Endothelial cell of umbilical vein (primary cell): ENCODE measurements around the gene SSBP3. TPM values are rescaled to one million over a fixed set of nuclear protein-coding genes. Genes with fewer than 3 reads are reported as not detected.
"Not testable (repeated sequence)": the region's sequence is repeated elsewhere in the genome, so short reads cannot be mapped to it uniquely, and the experiment has no call there.

Experiments
- BruUV-seq: library from RNA; stranded (reverse); fragments of 400-500 nt; replicated peaks from 2 replicates; lab custom pipeline; 2021; lab: Mats Ljungman, UMichigan
- CTCF ChIA-PET: fragments of 300-600, 350-600 bp; sonication (Branson Sonifier 250); formaldehyde crosslinking; loops from one replicate; lab custom pipeline; 2021; ENCODE audit warnings: antibody characterized with exemption, inconsistent platforms; lab: Charles Lee
- POLR2A ChIA-PET: fragments of 300-600, 350-600 bp; sonication (Branson Sonifier 250); formaldehyde crosslinking; loops from one replicate; lab custom pipeline; 2021; ENCODE audit warnings: antibody characterized with exemption, inconsistent platforms; lab: Charles Lee
- DNase-seq: peaks from one replicate; pipeline ENCODE4 v3.0.0-alpha.2; 2011; ENCODE audit warnings: low read depth, low spot score
- FAIRE-seq: peaks from 2 replicates; lab custom pipeline; 2011; peaks lifted over from hg19 to GRCh38; lab: Jason Lieb, UNC
- H2AFZ ChIP-seq: 2 replicates; pipeline ENCODE4 v1.6.0; 2012; ENCODE audit warnings: low read depth, low read length, control low read depth, inconsistent platforms
- H3K27ac ChIP-seq: 2 replicates; pipeline ENCODE4 v1.5.1; 2011; ENCODE audit warnings: low read depth, mild to moderate bottlenecking, control low read depth, low read length, moderate library complexity; ENCODE audit not compliant: insufficient read depth
- H3K27me3 ChIP-seq, 2 experiments: 2 replicates each; pipeline versions ENCODE4 v1.6.0 to v1.6.1; 2011; ENCODE audit warnings: low read length in 2 of 2, mixed read lengths in 1 of 2; ENCODE audit not compliant: control insufficient read depth in 2 of 2, insufficient read depth in 2 of 2
- H3K36me3 ChIP-seq, 2 experiments: 2 replicates in 1 of 2; 3 replicates in 1 of 2; pipeline ENCODE4 v1.5.1; 2011; ENCODE audit warnings: low read length in 2 of 2, mild to moderate bottlenecking in 1 of 2, moderate library complexity in 1 of 2; ENCODE audit not compliant: control insufficient read depth in 2 of 2, insufficient read depth in 2 of 2; ENCODE audit errors: extremely low read depth in 1 of 2
- H3K4me1 ChIP-seq: 3 replicates; pipeline ENCODE4 v1.5.1; 2011; ENCODE audit warnings: mild to moderate bottlenecking, low read length; ENCODE audit not compliant: control insufficient read depth, insufficient read depth; ENCODE audit errors: extremely low read depth
- H3K4me2 ChIP-seq: 2 replicates; pipeline ENCODE4 v1.6.1; 2011; ENCODE audit warnings: low read length, control low read depth, mixed read lengths; ENCODE audit not compliant: insufficient read depth
- H3K4me3 ChIP-seq, 3 experiments: fragments of 200-600 bp in 1 of 3; sonication (generic), shearing (Covaris generic) in 1 of 3; replicated peaks in 1 of 3; 2 replicates each; pipeline ENCODE4 v1.5.1; 2011 to 2016; ENCODE audit warnings: control low read depth in 3 of 3, low read length in 3 of 3, mild to moderate bottlenecking in 2 of 3, inconsistent platforms in 1 of 3, low read depth in 1 of 3, moderate library complexity in 1 of 3; ENCODE audit not compliant: insufficient read depth in 1 of 3
- H3K79me2 ChIP-seq: 2 replicates; pipeline ENCODE4 v1.6.0; 2012; ENCODE audit warnings: low read length, inconsistent platforms; ENCODE audit not compliant: control insufficient read depth, insufficient read depth
- H3K9ac ChIP-seq: replicated peaks from 2 replicates; pipeline ENCODE3; 2011; ENCODE audit warnings: low read length, control low read depth; ENCODE audit not compliant: insufficient read depth; ENCODE audit errors: extremely low read depth
- H3K9me1 ChIP-seq: replicated peaks from 3 replicates; pipeline ENCODE4 v1.6.0; 2011; ENCODE audit warnings: mild to moderate bottlenecking, low read length; ENCODE audit not compliant: control insufficient read depth, insufficient read depth; ENCODE audit errors: extremely low read depth
- H3K9me3 ChIP-seq: replicated peaks from 2 replicates; pipeline ENCODE4 v1.5.1; 2012; ENCODE audit warnings: low read length, inconsistent platforms; ENCODE audit not compliant: control insufficient read depth, insufficient read depth
- H4K20me1 ChIP-seq: replicated peaks from 2 replicates; pipeline ENCODE3; 2011; ENCODE audit warnings: mild to moderate bottlenecking, low read length; ENCODE audit not compliant: control insufficient read depth, insufficient read depth; ENCODE audit errors: extremely low read depth
- CTCF ChIP-seq, 2 donors: IDR thresholded peaks; 1 replicate in 1 of 2; 2 replicates in 1 of 2; pipeline ENCODE4 v1.5.1; 2011; ENCODE audit warnings: low read length in 2 of 2, mild to moderate bottlenecking in 2 of 2, moderate library complexity in 2 of 2, control low read depth in 1 of 2, inconsistent platforms in 1 of 2, low read depth in 1 of 2; ENCODE audit not compliant: insufficient read depth in 1 of 2; ENCODE audit errors: extremely low read depth in 1 of 2
- EZH2 ChIP-seq: IDR thresholded peaks from 2 replicates; pipeline ENCODE4 v1.6.1; 2012; ENCODE audit warnings: borderline replicate concordance, low read depth, mild to moderate bottlenecking, moderate library complexity, low read length, inconsistent platforms; ENCODE audit not compliant: severe bottlenecking
- FOS ChIP-seq: IDR thresholded peaks from 2 replicates; pipeline ENCODE4 v1.6.1; 2011; ENCODE audit warnings: mild to moderate bottlenecking, low read length, moderate library complexity, borderline replicate concordance; ENCODE audit not compliant: insufficient read depth
- GATA2 ChIP-seq: IDR thresholded peaks from 2 replicates; pipeline ENCODE4 v1.7.0; 2011; ENCODE audit warnings: low read depth, mild to moderate bottlenecking, moderate library complexity, mixed read lengths, low read length; ENCODE audit not compliant: insufficient read length, insufficient read depth
- JUN ChIP-seq: IDR thresholded peaks from 2 replicates; pipeline ENCODE4 v1.6.1; 2011; ENCODE audit warnings: borderline replicate concordance, low read depth; ENCODE audit not compliant: insufficient read length, insufficient read depth
- MAX ChIP-seq: IDR thresholded peaks from 2 replicates; pipeline ENCODE4 v1.6.1; 2011; ENCODE audit not compliant: insufficient read depth, insufficient read length
- MYC ChIP-seq: IDR thresholded peaks from one replicate; pipeline ENCODE4 v1.6.1; 2011; ENCODE audit warnings: mild to moderate bottlenecking, low read depth, low read length
- POLR2A ChIP-seq: IDR thresholded peaks from 2 replicates; pipeline ENCODE4 v1.6.1; 2012; ENCODE audit warnings: low read depth, mild to moderate bottlenecking, control low read depth, low read length
- POLR2AphosphoS5 ChIP-seq: IDR thresholded peaks from 2 replicates; pipeline ENCODE4 v1.6.1; 2012; ENCODE audit warnings: low read depth, mild to moderate bottlenecking, control low read depth, low read length, moderate library complexity; ENCODE audit not compliant: insufficient read depth
- dilution Hi-C: fragments of 300-500 bp; cut with MboI; formaldehyde crosslinking; loops from one replicate; pipeline ENCODE4 v1.15.0; 2019; ENCODE audit warnings: low sequenced_read_pairs; ENCODE audit not compliant: extremely low pct_ligation_motif_present
- intact Hi-C: fragments of 100-400 bp; cut with micrococcal nuclease; formaldehyde crosslinking; loops from one replicate; pipeline ENCODE4 v1.10.0; 2022
- polyA plus RNA-seq, 4 experiments: library from polyadenylated mRNA; depleted of rRNA in 3 of 4; stranded (reverse) in 3 of 4; unstranded in 1 of 4; fragments of >200 nt; gene quantifications; 2 replicates each; pipeline versions ENCODE4 v1.2.1 to v1.2.3, GENCODE V29; 2011 to 2012; ENCODE audit warnings: missing spikeins in 1 of 4
- total RNA-seq: library from RNA; stranded (reverse); gene quantifications from 2 replicates; pipeline ENCODE4 v1.2.3, GENCODE V29; 2021

Gene SSBP3
- total and polyA plus RNA-seq, 2 donors (not counting 3 experiments of a cell fraction or from before 2014, with no cell fraction given), result 44.9 to 59.4 TPM

DNA sequence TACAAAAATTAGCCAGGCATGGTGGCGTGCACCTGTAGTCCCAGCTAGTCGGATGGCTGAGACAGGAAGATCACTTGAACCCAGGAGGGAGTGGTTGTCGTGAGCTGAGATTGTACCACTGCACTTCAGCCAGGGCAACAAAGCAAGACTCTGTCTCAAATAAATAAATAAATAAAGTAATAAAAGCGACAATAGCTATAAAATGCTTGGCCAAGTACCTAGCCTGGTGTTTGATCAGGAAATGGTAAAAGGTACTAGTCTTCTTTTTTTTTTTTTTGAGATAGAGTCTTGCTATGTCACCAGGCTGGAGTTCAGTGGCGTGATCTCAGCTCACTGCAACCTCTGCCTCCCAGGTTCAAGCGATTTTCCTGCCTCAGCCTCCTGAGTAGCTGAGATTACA is 12.4 kb upstream of the SSBP3 start:
- H3K36me3 ChIP-seq, H3K9me1 ChIP-seq, H2AFZ ChIP-seq, FAIRE-seq, H4K20me1 ChIP-seq, H3K27ac ChIP-seq, dilution Hi-C loops, DNase-seq, H3K9ac ChIP-seq, BruUV-seq, H3K27me3 ChIP-seq, intact Hi-C loops, H3K4me3 ChIP-seq, H3K4me2 ChIP-seq, H3K9me3 ChIP-seq, H3K79me2 ChIP-seq, H3K4me1 ChIP-seq: not testable (repeated sequence)
- ChIA-PET POLR2A (interaction anchor here (0.7 kb wide), 1 partner anchor 120 kb away, joined by 3 read pairs; no protein-coding TSS in a partner anchor), CTCF (interaction anchor here (0.7 to 1.3 kb wide), 3 partner anchors 11 to 83 kb away, joined by 4 to 6 read pairs (median 6); no protein-coding TSS in a partner anchor)

GRCh38 chr1:54417123-54417522 is 10.9 kb upstream of the SSBP3 start:
- Histone ChIP-seq H3K4me1 (peaks cover 11% of the 10 kb centered on the region), H4K20me1 (no peaks in the 10 kb centered on the region), H3K9me1 (no peaks in the 10 kb centered on the region), H3K36me3 (no peaks in the 10 kb centered on the region), H3K79me2 (no peaks in the 10 kb centered on the region), H3K27ac (no peak overlapping the region), H3K9me3 (no peaks in the 10 kb centered on the region), H3K4me2 (no peak overlapping the region), H2AFZ (no peak overlapping the region), H3K4me3 (no peak overlapping the region), H3K27me3 (peaks cover 0 to 2% of the 10 kb centered on the region in 2 experiments), H3K9ac (no peak overlapping the region)
- ChIA-PET POLR2A (no interaction called here), CTCF (interaction anchor here (1.4 kb wide), 1 partner anchor 72 kb away, joined by 4 read pairs; no protein-coding TSS in a partner anchor)
- intact Hi-C loops (no loop called here), dilution Hi-C loops (no loop called here)
- DNase-seq (no peak), FAIRE-seq (no peak)
- TF ChIP-seq GATA2 (no peak), MYC (no peak), POLR2A (no peak), CTCF (IDR thresholded peaks at IDR 0.05; ENCODE audit: extremely low read depth in 1 of 2, insufficient read depth in 1 of 2, low read depth in 1 of 2, low read length in 2 of 2) (no peak), MAX (no peak), POLR2AphosphoS5 (no peak), EZH2 (no peak), JUN (no peak), FOS (no peak)
- no TSS peak for BruUV-seq
